IPS-15b (cell line): ENCODE data around the gene CDC42BPB.

Experiments
- H3K27me3 ChIP-seq: one replicate; pipeline ENCODE4 v1.6.1; 2013; ENCODE audit warnings: low read length; ENCODE audit not compliant: control insufficient read depth, insufficient read depth
- H3K36me3 ChIP-seq: one replicate; pipeline ENCODE4 v1.6.1; 2013; ENCODE audit warnings: low read length; ENCODE audit not compliant: control insufficient read depth, insufficient read depth
- H3K4me1 ChIP-seq: one replicate; pipeline ENCODE4 v1.6.1; 2013; ENCODE audit warnings: mild to moderate bottlenecking, low read length; ENCODE audit not compliant: control insufficient read depth, insufficient read depth
- H3K4me3 ChIP-seq: one replicate; pipeline ENCODE4 v1.5.1; 2013; ENCODE audit warnings: low read depth, low read length
- H3K9ac ChIP-seq: one replicate; pipeline ENCODE4 v1.6.1; 2013; ENCODE audit warnings: low read depth, mild to moderate bottlenecking, low read length
- H3K9me3 ChIP-seq: one replicate; pipeline ENCODE4 v1.6.1; 2013; ENCODE audit warnings: mild to moderate bottlenecking, low read length; ENCODE audit not compliant: control insufficient read depth, insufficient read depth

CDC42BPB gene

DNA sequence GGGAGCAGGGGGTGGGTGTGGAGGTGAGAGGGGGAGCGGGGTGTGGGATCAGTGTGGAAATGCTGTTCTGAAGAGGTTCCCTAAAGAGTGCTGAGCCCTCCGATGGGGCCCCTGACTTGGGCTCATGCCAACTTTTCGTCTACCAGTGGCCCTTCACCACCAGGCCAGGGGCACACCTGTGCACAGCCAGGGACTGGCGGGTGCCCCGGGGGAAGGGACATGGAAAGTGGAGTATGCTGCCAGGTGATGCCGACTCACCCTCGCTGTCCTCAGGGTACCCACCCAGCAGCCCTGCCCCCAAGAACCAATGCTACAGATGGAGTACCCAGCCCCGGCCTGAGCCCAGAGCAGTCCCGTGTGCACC, 108.7 kb downstream of the CDC42BPB start:
- Histone ChIP-seq H3K27me3 (no peaks in the 10 kb centered on the region), H3K36me3 (peaks cover 78% of the 10 kb centered on the region), H3K4me3 (no peak overlapping the region), H3K4me1 (no peaks in the 10 kb centered on the region), H3K9me3 (no peaks in the 10 kb centered on the region), H3K9ac (no peak overlapping the region)

DNA sequence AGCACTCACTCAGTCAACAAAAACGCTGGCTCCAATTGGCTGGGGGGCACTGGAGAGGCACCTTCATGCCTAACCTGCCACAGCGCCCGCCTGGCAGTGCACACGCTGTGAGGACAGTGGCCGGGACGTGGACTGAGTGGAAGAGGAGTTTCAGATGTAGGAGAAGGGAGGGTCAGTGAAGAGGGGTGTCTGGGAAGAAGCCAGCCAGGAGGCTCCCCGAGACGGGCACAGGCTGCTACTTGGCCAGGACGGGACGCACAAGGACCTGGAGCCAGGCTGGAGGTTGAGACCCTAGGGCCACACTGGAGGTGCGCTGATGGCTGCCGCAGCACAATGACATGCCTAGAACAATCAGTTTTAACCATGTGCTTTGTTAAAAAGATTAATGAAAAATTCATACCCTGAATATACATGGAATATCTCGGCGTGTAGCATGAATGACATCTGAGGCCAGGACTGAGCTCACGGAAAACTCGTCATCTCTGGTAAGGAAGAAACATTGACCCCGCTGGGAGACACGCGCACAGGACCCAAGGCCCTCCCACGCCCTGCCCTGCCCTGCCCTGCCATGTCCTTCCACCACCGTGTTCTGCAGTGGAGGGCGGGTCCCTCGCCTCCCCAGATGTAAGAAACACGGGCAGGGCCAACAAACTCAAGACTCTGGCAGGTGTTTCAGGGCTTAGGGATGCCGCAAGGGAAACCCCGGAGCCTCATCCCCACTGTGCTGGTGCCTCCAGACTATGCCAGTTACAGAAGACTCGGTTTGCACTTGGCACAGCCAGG, 109.8 kb downstream of the CDC42BPB start:
- Histone ChIP-seq H3K9ac (no peak overlapping the region), H3K27me3 (no peaks in the 10 kb centered on the region), H3K9me3 (no peaks in the 10 kb centered on the region), H3K4me1 (no peaks in the 10 kb centered on the region), H3K4me3 (no peak overlapping the region), H3K36me3 (peaks cover 71% of the 10 kb centered on the region)

DNA sequence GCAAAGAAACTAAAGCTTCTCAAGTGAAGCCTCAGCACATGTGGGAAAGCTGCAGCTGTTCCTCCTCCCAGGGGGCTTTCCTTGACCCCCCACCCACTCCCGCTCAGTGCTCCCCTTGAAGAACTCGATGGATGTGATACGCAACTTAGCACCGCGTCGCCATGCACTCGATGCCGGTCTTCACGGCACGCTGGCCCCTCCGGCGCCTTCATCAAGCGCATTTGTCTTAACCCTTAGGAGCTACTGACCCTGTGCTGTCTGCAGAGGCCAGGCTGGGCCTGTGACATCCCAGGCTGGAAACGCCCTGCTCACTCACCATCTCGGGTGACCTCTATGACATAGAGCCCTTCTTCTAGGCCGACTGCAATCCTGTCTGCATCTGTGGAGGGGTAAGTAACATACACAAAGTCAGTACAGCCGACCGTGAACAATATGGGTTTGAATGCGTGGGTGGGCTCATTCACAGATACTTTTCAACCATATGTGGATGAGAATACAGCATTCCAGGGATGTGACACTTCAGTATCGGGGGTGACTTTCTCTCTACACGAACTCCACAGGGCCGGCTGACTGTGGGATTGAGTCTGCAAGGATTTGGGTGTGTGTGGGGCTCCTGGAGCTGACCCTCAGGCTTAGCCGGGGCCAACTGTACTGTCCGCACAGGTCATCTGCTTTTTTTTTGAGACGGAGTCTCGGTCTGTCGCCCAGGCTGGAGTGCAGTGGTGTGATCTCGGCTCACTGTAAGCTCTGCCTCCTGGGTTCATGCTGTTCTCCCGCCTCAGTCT, 111.8 kb downstream of the CDC42BPB start:
- Histone ChIP-seq H3K4me3 (no peak overlapping the region), H3K9ac (no peak overlapping the region), H3K4me1 (no peaks in the 10 kb centered on the region), H3K9me3 (no peaks in the 10 kb centered on the region), H3K36me3 (peaks cover 72% of the 10 kb centered on the region), H3K27me3 (no peaks in the 10 kb centered on the region)

DNA sequence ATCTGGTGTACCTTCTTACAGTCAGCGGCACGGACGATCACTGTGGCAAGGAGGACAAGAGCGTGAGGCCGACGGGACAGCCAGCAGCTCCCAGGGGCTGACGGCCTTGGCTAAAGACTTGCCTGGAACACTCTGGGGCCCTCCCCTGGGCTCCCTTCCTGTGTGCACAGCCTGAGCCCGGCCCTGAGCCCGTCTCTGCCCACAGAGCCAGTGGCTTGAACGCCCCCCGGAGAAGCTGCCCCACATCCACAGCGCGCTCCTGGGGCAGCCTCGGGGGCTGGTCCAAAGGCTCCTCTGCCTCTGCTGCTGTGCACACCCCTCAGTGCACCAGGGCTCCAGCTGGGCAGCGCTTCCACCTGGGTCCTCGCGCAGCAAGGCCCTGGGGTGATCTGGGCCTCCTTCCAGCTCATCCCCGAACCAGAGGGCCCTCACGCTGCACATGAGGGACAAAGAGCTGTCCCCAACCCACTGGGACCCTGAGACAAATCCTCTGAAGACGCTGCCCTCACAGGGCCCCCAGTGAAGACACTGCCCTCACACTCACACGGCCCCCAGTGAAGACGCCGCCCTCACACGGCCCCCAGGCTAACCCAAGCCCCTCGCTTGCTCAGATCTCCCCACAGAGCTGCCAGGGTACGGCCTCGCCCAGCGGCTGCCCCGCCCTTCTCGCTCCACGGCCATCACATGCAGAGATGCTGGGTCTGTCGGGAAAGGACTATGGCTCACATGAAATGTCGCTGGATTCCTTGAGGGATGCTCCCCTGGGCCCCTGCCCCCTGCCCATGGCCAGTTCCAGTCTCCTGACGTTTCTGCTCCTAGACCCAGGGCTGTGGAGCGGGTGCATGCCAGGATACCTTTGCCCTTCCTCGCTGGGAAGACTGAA, 112.7 kb downstream of the CDC42BPB start:
- Histone ChIP-seq H3K4me3 (no peak overlapping the region), H3K9me3 (no peaks in the 10 kb centered on the region), H3K9ac (no peak overlapping the region), H3K4me1 (no peaks in the 10 kb centered on the region), H3K27me3 (no peaks in the 10 kb centered on the region), H3K36me3 (peaks cover 70% of the 10 kb centered on the region)

DNA sequence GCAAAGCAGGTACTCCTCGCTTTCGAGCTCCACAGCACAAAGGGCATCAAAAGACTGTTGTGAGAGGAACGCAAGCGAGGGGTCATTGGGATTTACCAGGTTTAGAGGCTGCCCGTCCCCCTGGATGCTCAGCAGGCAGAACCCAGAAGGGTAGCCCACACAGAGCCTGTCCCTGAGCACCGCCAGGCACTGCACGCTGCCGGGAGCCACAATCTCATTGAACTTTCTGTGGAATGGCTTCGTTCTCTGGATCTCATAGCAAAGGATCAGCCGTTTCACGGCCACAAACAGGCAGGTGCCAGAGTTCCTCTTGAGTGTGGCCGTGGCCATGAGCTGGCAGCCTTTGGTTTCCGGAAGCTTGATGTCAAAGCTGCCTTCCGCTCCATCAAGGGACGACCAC, 113.4 kb downstream of the CDC42BPB start:
- H3K9ac ChIP-seq, result no peak overlapping the region

DNA sequence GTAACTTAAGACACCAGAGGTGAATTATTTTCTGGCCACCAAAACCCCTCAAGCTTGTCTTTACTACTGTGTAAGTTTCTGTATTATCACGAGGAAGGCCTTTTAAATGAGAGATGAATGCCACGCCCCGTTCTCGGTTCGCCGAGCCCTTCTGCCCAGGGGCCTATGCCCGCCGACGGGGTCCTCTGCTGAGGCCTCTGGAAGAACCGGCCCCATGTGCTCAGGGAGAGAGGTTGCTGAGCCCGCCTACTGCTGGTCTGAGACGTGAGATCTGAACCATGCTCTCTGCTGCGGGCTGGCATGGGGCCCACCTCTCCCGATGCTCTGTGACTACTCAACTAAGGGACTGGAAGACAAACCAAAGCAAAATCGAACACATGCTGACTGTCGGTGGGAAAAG, 113.9 kb downstream of the CDC42BPB start:
- no peak overlapping the region for H3K4me3 ChIP-seq
- H3K4me1 ChIP-seq, result no peaks in the 10 kb centered on the region
- no peaks in the 10 kb centered on the region for H3K9me3 ChIP-seq
- peaks cover 65% of the 10 kb centered on the region for H3K36me3 ChIP-seq
- H3K9ac ChIP-seq, result no peak overlapping the region
- H3K27me3 ChIP-seq, result no peaks in the 10 kb centered on the region

More for the DNA sequence above, 113.4 kb downstream of the CDC42BPB start:
- H3K27me3 ChIP-seq, result no peaks in the 10 kb centered on the region
- H3K36me3 ChIP-seq, result peaks cover 70% of the 10 kb centered on the region
- no peak overlapping the region for H3K4me3 ChIP-seq
- H3K9me3 ChIP-seq, result no peaks in the 10 kb centered on the region
- no peaks in the 10 kb centered on the region for H3K4me1 ChIP-seq

DNA sequence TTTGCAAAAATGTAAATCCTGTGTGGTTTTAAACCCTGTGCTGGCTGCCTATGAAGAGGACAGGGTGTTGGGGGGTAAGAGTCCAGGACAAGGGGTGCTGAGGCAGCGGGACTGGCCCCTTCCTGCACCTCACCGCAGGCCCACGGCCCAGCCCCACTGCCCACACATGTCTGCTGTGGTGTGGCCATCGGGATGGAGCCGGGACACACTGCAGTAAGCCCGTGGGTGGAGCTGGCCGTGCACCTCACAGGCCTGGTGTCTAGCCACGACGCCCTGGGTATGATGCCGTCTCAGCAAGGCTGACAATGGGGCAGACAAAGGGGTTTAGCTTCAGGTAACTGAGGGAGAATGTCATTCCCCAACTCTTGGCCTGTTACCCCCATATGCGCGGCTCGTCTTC, 115.3 kb downstream of the CDC42BPB start:
- no peaks in the 10 kb centered on the region for H3K4me1 ChIP-seq
- H3K9ac ChIP-seq, result no peak overlapping the region
- H3K9me3 ChIP-seq, result no peaks in the 10 kb centered on the region
- no peak overlapping the region for H3K4me3 ChIP-seq
- H3K27me3 ChIP-seq, result no peaks in the 10 kb centered on the region
- peaks cover 71% of the 10 kb centered on the region for H3K36me3 ChIP-seq

DNA sequence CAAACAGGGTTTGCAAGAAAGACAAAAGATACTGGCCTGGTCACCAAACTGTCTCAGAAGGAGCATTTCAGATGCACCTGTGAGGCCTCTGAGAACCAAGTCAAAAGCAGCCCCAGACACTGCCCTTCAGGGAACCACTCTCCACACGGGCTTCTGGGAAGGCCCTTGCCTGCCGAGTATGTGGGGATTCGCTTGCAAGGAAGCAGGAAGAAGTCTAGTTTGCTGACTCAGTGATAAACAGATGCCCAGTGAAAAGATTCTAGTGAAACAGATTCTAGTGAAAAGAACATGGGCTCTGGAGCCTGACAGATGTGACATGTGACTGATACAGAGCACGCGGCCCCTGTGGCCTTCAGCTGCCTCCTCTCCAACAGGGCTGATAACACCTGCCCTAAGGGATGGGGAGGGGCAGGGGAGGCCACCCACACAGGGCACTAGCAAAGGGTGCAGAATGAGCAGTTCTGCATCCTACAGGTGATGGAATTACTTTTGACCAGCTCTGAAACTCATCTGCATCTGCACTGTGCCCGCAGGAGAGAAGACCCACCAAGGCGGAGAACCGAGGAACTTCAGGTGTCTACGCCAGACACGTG, 115.8 kb downstream of the CDC42BPB start:
- Histone ChIP-seq H3K9ac (no peak overlapping the region), H3K27me3 (no peaks in the 10 kb centered on the region), H3K4me1 (no peaks in the 10 kb centered on the region), H3K4me3 (no peak overlapping the region), H3K9me3 (no peaks in the 10 kb centered on the region), H3K36me3 (peaks cover 65% of the 10 kb centered on the region)

DNA sequence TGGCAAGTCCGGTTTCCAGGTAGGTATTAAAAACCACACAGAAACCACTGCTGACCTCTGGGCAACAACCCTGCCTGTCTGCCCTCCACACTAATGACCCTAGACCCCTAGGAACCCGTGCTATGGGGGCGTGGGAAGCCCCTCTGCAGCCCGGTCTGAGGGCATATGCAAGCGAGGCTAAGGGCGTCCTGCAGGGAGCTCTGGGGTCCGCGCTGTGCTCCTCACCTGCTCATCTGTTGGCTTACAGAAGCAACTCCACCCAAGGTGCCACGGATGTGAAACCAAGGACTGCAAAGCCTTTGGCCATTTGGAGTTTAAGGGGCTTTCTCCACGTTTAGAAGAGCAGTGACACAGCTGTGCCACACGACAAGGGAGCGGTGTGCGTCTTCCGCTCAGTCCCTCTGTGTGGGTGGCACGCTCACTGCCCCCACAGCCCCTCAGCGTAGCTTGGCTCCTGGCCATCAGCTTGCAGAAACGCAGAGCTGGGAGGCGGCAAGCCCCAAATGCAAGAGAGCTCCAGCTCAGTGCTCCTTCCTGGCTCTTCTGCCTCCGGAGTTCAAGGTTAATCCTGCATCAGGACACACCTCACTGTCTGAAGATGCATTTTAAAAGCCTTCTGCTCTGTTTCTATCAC, 116.5 kb downstream of the CDC42BPB start:
- Histone ChIP-seq H3K27me3 (no peaks in the 10 kb centered on the region), H3K36me3 (peaks cover 62% of the 10 kb centered on the region), H3K9ac (no peak overlapping the region), H3K4me3 (no peak overlapping the region), H3K4me1 (no peaks in the 10 kb centered on the region), H3K9me3 (no peaks in the 10 kb centered on the region)

DNA sequence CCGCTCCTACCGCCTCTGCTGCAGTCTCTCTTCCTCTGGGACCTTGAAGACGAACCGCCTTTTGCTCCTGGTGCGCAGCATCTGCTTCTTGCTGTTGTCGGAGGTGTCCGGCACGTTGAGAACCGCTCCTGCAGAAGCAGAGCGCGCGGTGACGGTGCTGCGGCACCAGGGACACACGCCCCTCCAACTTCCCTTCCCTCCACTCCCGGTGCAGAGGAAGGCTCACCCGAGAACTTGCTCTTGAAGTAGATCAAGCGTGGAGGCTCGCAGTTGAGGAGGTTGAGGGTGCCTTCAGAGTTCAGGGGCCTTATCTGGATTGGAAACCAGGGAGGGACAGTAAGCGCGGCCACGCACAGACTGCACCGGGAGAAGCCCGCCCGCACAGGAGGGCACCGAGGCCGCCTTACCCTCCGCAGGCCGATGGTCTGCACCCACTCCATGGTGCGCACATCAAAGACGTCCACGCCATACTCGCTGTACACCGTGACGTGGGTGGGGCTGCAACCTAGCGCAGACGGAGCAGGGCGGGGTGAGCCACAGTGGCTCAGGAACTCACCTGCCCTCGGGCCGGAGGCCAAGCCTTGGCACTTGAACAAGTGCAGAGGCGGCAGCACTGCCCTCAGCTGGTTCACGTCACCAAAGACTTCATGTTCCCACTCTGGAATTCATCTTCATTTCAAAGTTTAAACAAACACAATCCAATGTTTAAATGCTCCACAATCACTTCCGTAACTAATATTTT, 117.4 kb downstream of the CDC42BPB start:
- Histone ChIP-seq H3K4me1 (no peaks in the 10 kb centered on the region), H3K9me3 (no peaks in the 10 kb centered on the region), H3K36me3 (peaks cover 53% of the 10 kb centered on the region), H3K4me3 (no peak overlapping the region), H3K9ac (no peak overlapping the region), H3K27me3 (no peaks in the 10 kb centered on the region)
